Kidney epithelial cell (primary cell): ENCODE data around the gene FKBP9. TPM values are rescaled to one million over a fixed set of nuclear protein-coding genes. Genes with fewer than 3 reads are reported as not detected.

ENCODE experiments used
- DNase-seq: peaks from one replicate; pipeline ENCODE4 v3.0.0-alpha.2; 2010; ENCODE audit warnings: low read depth
- H3K27me3 ChIP-seq: 2 replicates; pipeline ENCODE4 v1.6.0; 2011; ENCODE audit warnings: low read length; ENCODE audit not compliant: control insufficient read depth, insufficient read depth
- H3K36me3 ChIP-seq: 2 replicates; pipeline ENCODE4 v1.5.1; 2011; ENCODE audit warnings: low read length; ENCODE audit not compliant: control insufficient read depth, insufficient read depth
- H3K4me3 ChIP-seq: 2 replicates; pipeline ENCODE4 v1.5.1; 2011; ENCODE audit warnings: low read depth, mild to moderate bottlenecking, control low read depth, low read length
- total RNA-seq: library from RNA; depleted of rRNA; stranded (reverse); fragments of >200 nt; gene quantifications from 2 replicates; pipeline ENCODE4 v1.2.3, GENCODE V29; 2015
- TF ChIP-seq, protein P1 (sequence below): IDR thresholded peaks from 2 replicates; pipeline ENCODE4 v1.5.1; 2011; ENCODE audit warnings: mild to moderate bottlenecking, moderate library complexity, low read length, control low read depth, inconsistent platforms; ENCODE audit not compliant: insufficient read depth, poor library complexity, severe bottlenecking

FKBP9 gene
- total RNA-seq, 1 donor from 2014 or later, result 107 TPM

DNA sequence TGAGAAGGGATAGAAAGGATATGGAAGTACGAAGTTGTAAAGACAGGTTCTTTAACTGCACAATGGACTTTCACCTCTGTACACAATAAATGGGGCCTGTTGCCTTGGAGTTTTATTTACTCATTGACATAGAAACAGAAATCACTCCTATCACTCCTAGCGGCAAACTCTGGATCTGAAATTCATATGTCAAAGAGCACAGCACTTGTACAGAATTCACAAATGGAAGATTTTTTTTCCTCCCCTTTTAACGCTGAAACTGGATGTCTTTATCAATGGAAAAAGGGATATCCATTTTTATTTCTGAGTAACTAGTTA, 87.1 kb downstream of the FKBP9 start:
- no peaks in the 10 kb centered on the region for H3K36me3 ChIP-seq
- TF ChIP-seq, protein P1, sequence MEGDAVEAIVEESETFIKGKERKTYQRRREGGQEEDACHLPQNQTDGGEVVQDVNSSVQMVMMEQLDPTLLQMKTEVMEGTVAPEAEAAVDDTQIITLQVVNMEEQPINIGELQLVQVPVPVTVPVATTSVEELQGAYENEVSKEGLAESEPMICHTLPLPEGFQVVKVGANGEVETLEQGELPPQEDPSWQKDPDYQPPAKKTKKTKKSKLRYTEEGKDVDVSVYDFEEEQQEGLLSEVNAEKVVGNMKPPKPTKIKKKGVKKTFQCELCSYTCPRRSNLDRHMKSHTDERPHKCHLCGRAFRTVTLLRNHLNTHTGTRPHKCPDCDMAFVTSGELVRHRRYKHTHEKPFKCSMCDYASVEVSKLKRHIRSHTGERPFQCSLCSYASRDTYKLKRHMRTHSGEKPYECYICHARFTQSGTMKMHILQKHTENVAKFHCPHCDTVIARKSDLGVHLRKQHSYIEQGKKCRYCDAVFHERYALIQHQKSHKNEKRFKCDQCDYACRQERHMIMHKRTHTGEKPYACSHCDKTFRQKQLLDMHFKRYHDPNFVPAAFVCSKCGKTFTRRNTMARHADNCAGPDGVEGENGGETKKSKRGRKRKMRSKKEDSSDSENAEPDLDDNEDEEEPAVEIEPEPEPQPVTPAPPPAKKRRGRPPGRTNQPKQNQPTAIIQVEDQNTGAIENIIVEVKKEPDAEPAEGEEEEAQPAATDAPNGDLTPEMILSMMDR, result no peak
- no peak overlapping the region for H3K4me3 ChIP-seq
- H3K27me3 ChIP-seq, result no peaks in the 10 kb centered on the region
- no peak for DNase-seq

DNA sequence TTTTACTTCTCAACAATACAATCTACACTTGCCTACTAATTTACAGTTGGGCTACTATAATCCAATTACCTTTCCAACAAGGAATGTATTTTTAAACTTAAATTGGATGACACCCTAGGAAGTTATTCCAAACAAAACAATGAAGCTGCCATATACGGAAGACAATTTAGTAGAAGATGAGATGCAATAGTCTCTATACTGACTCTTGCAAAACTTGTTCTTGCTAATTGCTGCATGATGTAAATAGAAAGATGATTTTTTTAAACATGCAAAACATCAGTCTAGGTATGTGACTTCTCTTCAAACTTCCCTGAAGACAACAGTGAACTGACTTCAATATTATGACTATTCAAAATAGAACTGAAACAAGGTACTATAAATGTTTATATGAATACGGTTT, 87.7 kb downstream of the FKBP9 start:
- Histone ChIP-seq H3K4me3 (no peak overlapping the region), H3K27me3 (no peaks in the 10 kb centered on the region)
- TF ChIP-seq, protein P1, result no peak

DNA sequence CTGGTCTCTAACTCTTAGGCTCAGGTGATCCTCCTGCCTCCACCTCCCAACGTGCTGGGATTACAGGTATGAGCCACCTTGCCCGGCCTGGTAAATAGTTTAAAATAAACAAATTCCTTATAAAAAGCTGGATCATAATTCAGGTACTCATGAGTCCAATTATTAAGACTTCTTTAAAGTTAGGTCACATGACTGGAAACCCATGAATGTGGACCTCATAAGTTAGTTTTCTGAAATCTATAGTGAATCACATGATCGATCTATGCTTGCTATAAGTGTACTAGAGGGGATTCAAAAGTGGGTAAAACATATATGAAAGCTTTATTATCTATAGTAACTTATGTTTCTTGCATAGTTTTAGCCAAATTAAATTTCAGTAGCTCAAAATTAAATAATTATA, 91.0 kb downstream of the FKBP9 start:
- TF ChIP-seq, protein P1, result no peak
- no peaks in the 10 kb centered on the region for H3K36me3 ChIP-seq
- DNase-seq, result no peak
- H3K27me3 ChIP-seq, result no peaks in the 10 kb centered on the region
- no peak overlapping the region for H3K4me3 ChIP-seq

More for the DNA sequence above, 87.7 kb downstream of the FKBP9 start:
- no peak for DNase-seq
- H3K36me3 ChIP-seq, result no peaks in the 10 kb centered on the region

DNA sequence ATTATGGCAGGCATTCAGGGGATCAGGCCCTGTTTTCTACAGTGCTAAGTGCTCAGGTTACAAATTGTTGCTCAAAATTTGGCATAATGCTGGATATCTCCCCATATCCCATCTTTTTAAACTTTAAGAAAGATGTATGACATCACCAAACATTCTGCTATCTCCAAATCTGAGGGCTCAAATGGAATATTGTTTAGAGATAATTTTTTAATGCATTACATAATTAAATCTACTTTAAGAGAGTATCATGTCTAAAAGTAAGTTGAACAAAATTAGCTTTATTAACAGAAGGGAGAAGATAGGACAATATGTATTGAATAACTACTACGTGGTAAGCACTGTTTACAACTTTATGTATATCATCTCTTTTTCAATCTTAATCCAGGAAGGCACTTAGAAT, 91.5 kb downstream of the FKBP9 start:
- Histone ChIP-seq H3K36me3 (no peaks in the 10 kb centered on the region), H3K4me3 (no peak overlapping the region), H3K27me3 (no peaks in the 10 kb centered on the region)
- TF ChIP-seq, protein P1, result no peak
- no peak for DNase-seq

DNA sequence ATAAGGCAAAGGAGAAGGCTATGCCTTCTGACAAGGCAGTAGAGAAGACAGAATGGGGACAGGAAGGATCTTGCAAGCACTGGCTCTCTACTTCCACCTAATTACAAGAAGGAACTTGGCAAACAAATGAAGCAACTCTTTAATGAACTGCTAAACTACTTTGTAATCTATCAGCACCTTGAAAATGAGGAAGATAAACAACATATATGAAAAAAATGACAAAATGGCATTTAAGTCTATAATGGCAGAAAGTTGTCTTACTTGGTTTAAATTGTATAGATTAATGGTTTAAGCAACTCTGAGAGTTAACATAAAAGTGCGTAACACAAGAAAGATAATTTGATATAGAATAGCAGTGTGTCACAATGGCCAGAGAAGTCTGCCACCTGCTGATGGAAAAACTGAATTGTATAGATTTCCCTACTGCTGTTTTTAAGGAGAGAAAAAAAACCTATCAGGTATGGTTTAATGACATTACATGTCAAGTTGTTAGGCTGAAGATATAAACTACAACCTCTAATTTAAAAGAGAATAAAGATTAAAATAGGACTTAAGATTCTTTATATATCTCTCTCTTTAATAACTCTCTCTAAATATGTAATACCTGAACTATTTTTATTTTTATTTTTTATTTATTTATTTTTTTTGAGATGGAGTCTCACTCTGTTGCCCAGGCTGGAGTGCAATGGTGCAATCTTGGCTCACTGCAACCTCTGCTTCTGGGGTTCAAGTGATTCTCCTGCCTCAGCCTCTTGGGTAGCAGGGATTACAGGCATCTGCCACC, 93.5 kb downstream of the FKBP9 start:
- no peak for DNase-seq

DNA sequence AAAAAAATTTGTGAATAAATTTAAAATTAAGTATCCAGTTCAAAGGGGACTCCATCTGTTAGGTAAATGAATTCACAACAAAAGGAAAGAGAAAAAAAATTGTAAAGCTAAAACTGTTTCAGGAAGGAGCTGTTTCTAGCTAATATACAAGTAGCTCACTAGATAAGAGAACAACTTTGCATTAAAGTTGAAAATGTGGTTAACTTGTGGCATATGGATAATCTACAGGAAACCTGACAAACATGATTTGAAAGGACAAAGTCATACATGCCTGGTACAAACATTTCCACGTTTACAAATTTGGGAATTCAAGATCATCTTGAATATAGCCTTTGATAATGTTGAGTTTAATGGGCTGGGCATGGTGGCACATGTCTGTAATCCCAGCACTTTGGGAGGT, 96.5 kb downstream of the FKBP9 start:
- DNase-seq, result no peak
- Histone ChIP-seq H3K4me3 (no peak overlapping the region), H3K27me3 (no peaks in the 10 kb centered on the region), H3K36me3 (no peaks in the 10 kb centered on the region)
- TF ChIP-seq, protein P1, result no peak

More for the DNA sequence above, 93.5 kb downstream of the FKBP9 start:
- Histone ChIP-seq H3K27me3 (no peaks in the 10 kb centered on the region), H3K4me3 (no peak overlapping the region), H3K36me3 (no peaks in the 10 kb centered on the region)
- TF ChIP-seq, protein P1, result peak; percentile 53
